ENCODE data around the gene RAC3.

DNA sequence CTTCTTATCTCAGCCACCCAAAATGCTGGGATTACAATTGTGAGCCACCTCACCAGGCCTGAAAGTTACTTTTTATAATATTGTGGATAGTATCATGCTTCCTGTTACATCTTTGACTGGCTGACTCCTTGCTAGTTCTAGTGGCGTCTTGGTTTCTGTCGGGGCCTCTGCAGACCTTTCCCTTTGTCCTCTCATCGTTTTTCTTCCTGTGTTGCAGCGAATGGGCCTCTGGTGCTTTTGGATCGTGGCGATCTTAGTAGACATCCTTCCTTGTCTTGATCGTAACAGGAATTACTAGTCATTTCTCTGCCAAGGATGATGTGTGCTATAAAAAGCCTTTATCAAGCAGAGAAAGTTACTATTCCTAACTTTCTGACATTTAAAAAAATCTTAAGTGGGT lies 33.3 kb upstream of the RAC3 start:
- TF ChIP-seq CTCF (IDR thresholded peaks at IDR 0.05): no peak
- TF ChIP-seq POLR2AphosphoS5 (IDR thresholded peaks at IDR 0.05): no peak

All from gastroesophageal sphincter (tissue), 3 donors.